Stomach (tissue), 9 donors: ENCODE results near the gene FIP1L1. TPM values are rescaled to one million over a fixed set of nuclear protein-coding genes. Genes with fewer than 3 reads are reported as not detected.
A peak's percentile ranks its signal among the peaks of the same experiment; 100 is the strongest.

Experiments
- DNase-seq, 2 donors: peaks; one replicate each; pipeline versions ENCODE4 v3.0.0 to v3.0.0-alpha.2; 2013 to 2019
- H3K27ac ChIP-seq, 5 donors: fragments of 200-600 bp in 4 of 5; sonication (generic) in 4 of 5; one replicate each; pipeline ENCODE4 v1.5.1; 2013 to 2019; ENCODE audit warnings: mild to moderate bottlenecking in 1 of 5, moderate library complexity in 1 of 5
- H3K27me3 ChIP-seq, 3 donors: fragments of 200-600 bp; sonication (generic); one replicate each; pipeline ENCODE4 v1.5.1; 2017 to 2019; ENCODE audit warnings: mixed run types in 1 of 3
- H3K36me3 ChIP-seq, 4 donors: fragments of 200-600 bp; sonication (generic); 1 replicate in 3 of 4; 2 replicates in 1 of 4; pipeline ENCODE4 v1.5.1; 2016 to 2019
- H3K4me1 ChIP-seq, 4 donors: fragments of 200-600 bp; sonication (generic); one replicate each; pipeline ENCODE4 v1.5.1; 2016 to 2019
- H3K4me3 ChIP-seq, 4 donors: fragments of 200-600 bp; sonication (generic) in 3 of 4; one replicate each; pipeline ENCODE4 v1.5.1; 2016 to 2019; ENCODE audit warnings: mild to moderate bottlenecking in 1 of 4
- H3K9me3 ChIP-seq, 4 donors: fragments of 200-600 bp; sonication (generic); one replicate each; pipeline ENCODE4 v1.5.1; 2016 to 2019
- EP300 ChIP-seq: sonication (generic); formaldehyde crosslinking; IDR thresholded peaks from one replicate; pipeline ENCODE4 v1.6.1; 2017; ENCODE audit warnings: antibody characterized with exemption
- POLR2A ChIP-seq, 4 donors: fragments of 450-650 bp; IDR thresholded peaks; one replicate each; pipeline ENCODE4 v1.6.1; 2016; ENCODE audit warnings: antibody characterized with exemption in 4 of 4, control low read depth in 2 of 4, mild to moderate bottlenecking in 1 of 4, moderate library complexity in 1 of 4
- POLR2AphosphoS5 ChIP-seq, 3 donors: sonication (generic); formaldehyde crosslinking; IDR thresholded peaks; one replicate each; pipeline ENCODE4 v1.6.1; 2016; ENCODE audit warnings: antibody characterized with exemption in 3 of 3
- WGBS, 5 donors: extraction: QIAGEN DNeasy Blood & Tissue Kit in 3 of 5; methylation state at CpG; one replicate each; pipeline versions ENCODE4 v1.1.5 to v1.1.7; 2013 to 2018; 5-methylcytosine and 5-hydroxymethylcytosine counted together
- intact Hi-C: fragments of 100-400 bp; cut with DNase I; formaldehyde crosslinking; loops from one replicate; pipeline ENCODE4 v1.15.1; 2023; ENCODE audit warnings: low total_unique reads
- polyA plus RNA-seq, 3 donors: library from polyadenylated mRNA; stranded (reverse); fragments of 200-250 nt; gene quantifications; one replicate each; pipeline ENCODE4 v1.2.3, GENCODE V29; 2013
- total RNA-seq, 5 donors: library from RNA; depleted of rRNA; stranded (reverse); fragments of >200 nt; gene quantifications; one replicate each; pipeline versions ENCODE4 v1.1.0 to v1.2.3, GENCODE V29; 2014 to 2016
- TF ChIP-seq, protein P1 (sequence below), 7 experiments: fragments of 450-650 bp in 4 of 7; fragments of 200-600 bp in 3 of 7; sonication (generic) in 3 of 7; IDR thresholded peaks; one replicate each; pipeline ENCODE4 v1.5.1; 2016 to 2019; ENCODE audit warnings: antibody characterized with exemption in 7 of 7, control low read depth in 2 of 7, mild to moderate bottlenecking in 1 of 7
- donor health status: healthy with polysubstance abuse.
- donor health status: Bipolar disorder and iron deficiency.
- donor health status: healthy.

The FIP1L1 gene
- total and polyA plus RNA-seq, 8 donors = 19.9 to 91.1 (median 29.9) TPM

DNA sequence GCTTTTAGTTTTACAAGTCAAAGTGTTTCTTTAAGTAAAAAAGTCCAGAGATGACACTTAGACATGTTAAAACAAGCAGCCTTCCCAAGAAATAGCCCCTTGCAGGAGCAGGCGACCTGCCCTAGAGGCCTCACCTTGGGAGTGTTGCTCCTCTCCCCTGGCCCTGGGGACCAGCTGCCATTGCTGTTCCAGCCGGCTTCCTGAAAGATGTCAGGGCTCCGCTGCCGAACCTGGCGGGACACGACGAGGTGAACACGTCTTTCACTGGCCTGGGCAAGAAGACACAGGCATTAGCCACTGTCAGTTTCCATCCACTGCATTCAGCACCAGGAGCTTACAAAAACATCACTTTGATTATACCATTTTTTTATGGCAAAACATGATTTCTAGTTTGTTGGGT is 104.1 kb downstream of the FIP1L1 start:
- H3K4me1 ChIP-seq = peaks cover 0 to 5% (median 0%) of the 10 kb centered on the region in 4 donors
- TF ChIP-seq POLR2A (IDR thresholded peaks at IDR 0.05) (no peak), EP300 (no peak), POLR2AphosphoS5 (IDR thresholded peaks at IDR 0.05) (no peak)
- TF ChIP-seq, protein P1, sequence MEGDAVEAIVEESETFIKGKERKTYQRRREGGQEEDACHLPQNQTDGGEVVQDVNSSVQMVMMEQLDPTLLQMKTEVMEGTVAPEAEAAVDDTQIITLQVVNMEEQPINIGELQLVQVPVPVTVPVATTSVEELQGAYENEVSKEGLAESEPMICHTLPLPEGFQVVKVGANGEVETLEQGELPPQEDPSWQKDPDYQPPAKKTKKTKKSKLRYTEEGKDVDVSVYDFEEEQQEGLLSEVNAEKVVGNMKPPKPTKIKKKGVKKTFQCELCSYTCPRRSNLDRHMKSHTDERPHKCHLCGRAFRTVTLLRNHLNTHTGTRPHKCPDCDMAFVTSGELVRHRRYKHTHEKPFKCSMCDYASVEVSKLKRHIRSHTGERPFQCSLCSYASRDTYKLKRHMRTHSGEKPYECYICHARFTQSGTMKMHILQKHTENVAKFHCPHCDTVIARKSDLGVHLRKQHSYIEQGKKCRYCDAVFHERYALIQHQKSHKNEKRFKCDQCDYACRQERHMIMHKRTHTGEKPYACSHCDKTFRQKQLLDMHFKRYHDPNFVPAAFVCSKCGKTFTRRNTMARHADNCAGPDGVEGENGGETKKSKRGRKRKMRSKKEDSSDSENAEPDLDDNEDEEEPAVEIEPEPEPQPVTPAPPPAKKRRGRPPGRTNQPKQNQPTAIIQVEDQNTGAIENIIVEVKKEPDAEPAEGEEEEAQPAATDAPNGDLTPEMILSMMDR (IDR thresholded peaks at IDR 0.05) = no peak

GRCh38 chr4:53483250-53483649 is 105.8 kb downstream of the FIP1L1 start:
- no peaks in the 10 kb centered on the region for H3K9me3 ChIP-seq
- TF ChIP-seq POLR2A (IDR thresholded peaks at IDR 0.05) (no peak), POLR2AphosphoS5 (IDR thresholded peaks at IDR 0.05) (no peak)
- H3K27me3 ChIP-seq = no peaks in the 10 kb centered on the region
- H3K4me1 ChIP-seq = peaks cover 0 to 5% (median 0%) of the 10 kb centered on the region in 4 donors
- H3K4me3 ChIP-seq = no peak overlapping the region
- DNase-seq = no peak
- 89 to 100% (median 100%) methylated on average over 1 of the region's 1 CpG for WGBS, 5 donors
- peaks cover 0 to 19% (median 5%) of the 10 kb centered on the region in 4 donors for H3K36me3 ChIP-seq
- H3K27ac ChIP-seq = no peak overlapping the region
- intact Hi-C loops = no loop called here

More for the DNA sequence above, 104.1 kb downstream of the FIP1L1 start:
- DNase-seq = no peak
- intact Hi-C loops = no loop called here
- Histone ChIP-seq H3K36me3 (peaks cover 0 to 30% (median 5%) of the 10 kb centered on the region in 4 donors), H3K4me3 (no peak overlapping the region), H3K27me3 (no peaks in the 10 kb centered on the region), H3K9me3 (no peaks in the 10 kb centered on the region), H3K27ac (no peak overlapping the region)
- 93 to 97% (median 95%) methylated on average over 8 of the region's 8 CpGs for WGBS, 5 donors

- peak overlapping the region in 4 of 5 donors; percentile 8 to 57 (median 28) for H3K27ac ChIP-seq
- no peaks in the 10 kb centered on the region for H3K27me3 ChIP-seq
- DNase-seq = peak in 1 of 2 donors; percentile 31
- no peaks in the 10 kb centered on the region for H3K9me3 ChIP-seq
- TF ChIP-seq POLR2AphosphoS5 (IDR thresholded peaks at IDR 0.05) (no peak), POLR2A (IDR thresholded peaks at IDR 0.05) (no peak), EP300 (no peak)
- TF ChIP-seq, protein P1 (IDR thresholded peaks at IDR 0.05) = no peak
- no peak overlapping the region for H3K4me3 ChIP-seq
- WGBS, 5 donors = 54 to 68% (median 65%) methylated on average over 5 of the region's 5 CpGs
- peaks cover 0 to 12% (median 5%) of the 10 kb centered on the region in 4 donors for H3K36me3 ChIP-seq
- intact Hi-C loops = no loop called here
- peaks cover 0 to 10% (median 0%) of the 10 kb centered on the region in 4 donors for H3K4me1 ChIP-seq
Measured at GRCh38 chr4:53484911-53485657, 107.6 kb downstream of the FIP1L1 start.

DNA sequence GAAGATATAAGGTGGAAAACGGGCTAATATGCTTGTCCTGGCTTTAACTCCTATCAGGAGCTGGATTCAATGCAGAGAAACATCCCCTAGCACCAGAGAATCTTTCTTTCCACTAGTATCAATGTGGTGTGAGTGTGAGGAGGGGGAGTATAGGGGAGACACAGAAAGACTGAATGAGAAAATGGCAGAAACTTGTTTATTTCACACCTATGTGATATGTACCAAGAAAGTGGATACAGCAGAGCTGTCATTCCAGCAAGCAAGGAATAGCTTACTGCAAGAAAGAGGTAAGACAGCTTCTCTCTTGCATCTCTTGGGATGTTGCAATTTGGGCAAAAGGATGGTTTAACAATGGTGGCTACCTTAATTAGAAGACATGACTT is 108.2 kb downstream of the FIP1L1 start:
- no peak for DNase-seq
- Histone ChIP-seq H3K9me3 (no peaks in the 10 kb centered on the region), H3K4me3 (no peak overlapping the region), H3K27me3 (no peaks in the 10 kb centered on the region), H3K4me1 (peaks cover 0 to 15% (median 2%) of the 10 kb centered on the region in 4 donors), H3K36me3 (peaks cover 0 to 11% (median 5%) of the 10 kb centered on the region in 4 donors), H3K27ac (peak overlapping the region in 2 of 5 donors; percentile 8 to 57)
- WGBS, 5 donors = 29 to 54% (median 36%) methylated on average over 1 of the region's 1 CpG
- TF ChIP-seq, protein P1 (IDR thresholded peaks at IDR 0.05) = no peak
- TF ChIP-seq EP300 (no peak), POLR2AphosphoS5 (IDR thresholded peaks at IDR 0.05) (no peak), POLR2A (IDR thresholded peaks at IDR 0.05) (no peak)
- intact Hi-C loops = no loop called here

DNA sequence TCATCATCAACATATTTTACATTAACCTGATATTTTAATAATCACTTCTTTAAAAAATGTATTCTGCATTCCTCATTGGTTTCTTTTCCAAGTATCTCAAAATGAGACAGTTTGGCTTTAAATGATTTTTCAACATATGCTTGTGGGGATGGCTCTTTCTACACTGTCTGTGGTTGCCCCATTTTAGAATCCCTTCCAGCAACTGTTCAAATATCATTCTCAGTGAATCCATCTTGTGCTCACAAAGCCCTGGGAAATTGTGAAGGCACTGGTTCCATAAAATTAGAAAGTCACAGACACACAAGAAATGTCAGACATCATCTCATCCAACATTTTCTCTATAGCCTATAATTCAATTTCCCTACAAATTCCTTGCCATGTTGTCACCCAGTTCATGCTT is 110.3 kb downstream of the FIP1L1 start:
- no peaks in the 10 kb centered on the region for H3K36me3 ChIP-seq
- TF ChIP-seq POLR2AphosphoS5 (IDR thresholded peaks at IDR 0.05) (no peak), POLR2A (IDR thresholded peaks at IDR 0.05) (no peak), EP300 (no peak)
- TF ChIP-seq, protein P1 (IDR thresholded peaks at IDR 0.05) = no peak
- no peak overlapping the region for H3K27ac ChIP-seq
- peaks cover 0 to 24% (median 8%) of the 10 kb centered on the region in 4 donors for H3K4me1 ChIP-seq
- H3K4me3 ChIP-seq = no peak overlapping the region
- DNase-seq = no peak
- H3K27me3 ChIP-seq = no peaks in the 10 kb centered on the region
- intact Hi-C loops = no loop called here
- H3K9me3 ChIP-seq = no peaks in the 10 kb centered on the region
